ENCODE measurements around the gene SLC40A1. TPM values are rescaled to one million over a fixed set of nuclear protein-coding genes. Genes with fewer than 3 reads are reported as not detected.

Gene SLC40A1
- total and polyA plus RNA-seq, 4 experiments from 2014 or later = 27.4 to 328 (median 64.2) TPM

GRCh38 chr2:189511210-189511959 is 69.2 kb downstream of the SLC40A1 start:
- intact Hi-C loops (cut with micrococcal nuclease) = no loop called here
- Mint-ChIP-seq H3K27me3 (peaks cover 0 to 4% of the 10 kb centered on the region in 2 donors), H3K4me1 (no peaks in the 10 kb centered on the region), H3K9me3 (peaks cover 0 to 13% (median 6%) of the 10 kb centered on the region in 8 donors), H3K27ac (no peak overlapping the region), H3K36me3 (no peaks in the 10 kb centered on the region), H3K4me3 (no peak overlapping the region)
- POLR2A ChIA-PET (ENCODE audit: partially characterized antibody) = no interaction called here
- no peak overlapping the region for H3K27ac ChIP-seq (ENCODE audit: low read depth, low read length)
- CTCF ChIA-PET (ENCODE audit: partially characterized antibody) = no interaction called here
- no peak for DNase-seq
- no peaks in the 10 kb centered on the region for H3K9me3 ChIP-seq (ENCODE audit: control insufficient read depth in 1 of 2, low read length in 2 of 2)
- no peaks in the 10 kb centered on the region for H3K27me3 ChIP-seq (ENCODE audit: insufficient read depth, low read length)
- H3K36me3 ChIP-seq (ENCODE audit: insufficient read depth, low read length) = no peaks in the 10 kb centered on the region
- H3K4me1 ChIP-seq (ENCODE audit: insufficient read depth, low read length) = no peaks in the 10 kb centered on the region
- no peak overlapping the region for H3K4me3 ChIP-seq (ENCODE audit: low read length in 2 of 2)

Other genes with a start within 250 kb of the SLC40A1 start
- gene WDR75, start 139.3 kb downstream of the SLC40A1 start, total RNA-seq = 10 to 100 TPM; 60.8 to 61.4 TPM
- gene WDR75, start 139.3 kb downstream of the SLC40A1 start, polyA plus RNA-seq = 10 to 100 TPM; 12.3 to 23.3 TPM
- 10 to 100 TPM; 46.9 to 47.0 TPM for gene ASNSD1, start 80.7 kb upstream of the SLC40A1 start, total RNA-seq
- 10 to 100 TPM; 62.2 to 68.7 TPM for gene ASNSD1, start 80.7 kb upstream of the SLC40A1 start, polyA plus RNA-seq
- 10 to 100 TPM; 18.4 to 20.2 TPM for gene ANKAR, start 93.9 kb upstream of the SLC40A1 start, total RNA-seq
- gene ANKAR, start 93.9 kb upstream of the SLC40A1 start, polyA plus RNA-seq = 1 to 10 TPM; 2.8 to 7.0 TPM
- gene OSGEPL1, start 182.0 kb upstream of the SLC40A1 start, total RNA-seq = 10 to 100 TPM; 19.1 TPM
- 10 to 100 TPM in 1 of 2 donors, 1 to 10 TPM in 1; 7.5 to 12.3 TPM for gene OSGEPL1, start 182.0 kb upstream of the SLC40A1 start, polyA plus RNA-seq
- 100 to 1,000 TPM; 187 to 190 TPM for gene ORMDL1, start 203.6 kb upstream of the SLC40A1 start, total RNA-seq
- gene ORMDL1, start 203.6 kb upstream of the SLC40A1 start, polyA plus RNA-seq = 100 to 1,000 TPM; 109 to 129 TPM
- 10 to 100 TPM; 29.1 to 35.1 TPM for gene PMS1, start 203.7 kb upstream of the SLC40A1 start, total RNA-seq
- 10 to 100 TPM in 1 of 2 donors, 1 to 10 TPM in 1; 9.1 to 16.1 TPM for gene PMS1, start 203.7 kb upstream of the SLC40A1 start, polyA plus RNA-seq

Data from CD4-positive, alpha-beta memory T cell (primary cell).